CD1c-positive myeloid dendritic cell (primary cell): ENCODE results near the gene ICE2.

Experiments used
- DNase-seq: peaks from one replicate; pipeline ENCODE4 v3.0.0-alpha.2; 2016; ENCODE audit errors: extremely low spot score

The ICE2 gene

DNA sequence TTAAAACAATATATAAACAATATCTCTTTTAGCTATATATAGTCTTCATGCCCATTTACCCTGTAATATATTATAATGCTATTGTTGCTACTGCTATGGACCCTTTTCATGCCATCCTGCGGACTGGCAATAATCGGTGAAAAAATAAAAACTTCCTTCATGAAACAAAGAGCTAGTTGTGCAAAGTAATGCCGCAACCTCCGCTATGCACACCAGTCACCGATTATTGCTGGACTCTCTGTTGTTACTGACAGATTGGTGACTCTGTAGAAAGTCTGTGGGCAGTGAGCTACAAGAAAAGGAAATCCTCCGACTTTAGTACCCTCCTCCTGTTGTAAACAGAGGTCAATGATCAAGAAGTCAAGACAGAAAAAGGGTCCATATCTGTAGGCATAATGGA lies 17.9 kb upstream of the ICE2 start:
- DNase-seq, result no peak

DNA sequence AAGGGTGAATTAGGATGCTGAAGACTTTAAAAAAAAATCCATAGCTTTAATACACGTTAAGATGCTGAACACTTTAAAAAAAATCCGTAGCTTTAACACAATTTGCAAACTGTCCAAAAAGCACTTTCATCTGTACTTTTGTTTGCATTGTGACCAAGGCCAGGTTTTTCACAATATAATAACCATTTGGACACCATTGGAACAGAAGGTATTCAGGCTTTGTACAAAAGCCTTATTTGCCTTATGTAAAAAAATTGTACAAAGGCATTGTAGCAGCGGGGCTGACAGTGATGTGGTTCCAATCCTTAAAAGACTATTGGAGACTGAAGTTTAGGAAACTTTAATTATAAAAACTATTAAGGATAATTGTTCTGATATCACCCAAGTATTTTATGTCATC lies 15.2 kb upstream of the ICE2 start:
- no peak for DNase-seq

- no peak for DNase-seq
These were observed 14.2 kb upstream of the ICE2 start for GRCh38 chr15:60493166-60493565.

DNA sequence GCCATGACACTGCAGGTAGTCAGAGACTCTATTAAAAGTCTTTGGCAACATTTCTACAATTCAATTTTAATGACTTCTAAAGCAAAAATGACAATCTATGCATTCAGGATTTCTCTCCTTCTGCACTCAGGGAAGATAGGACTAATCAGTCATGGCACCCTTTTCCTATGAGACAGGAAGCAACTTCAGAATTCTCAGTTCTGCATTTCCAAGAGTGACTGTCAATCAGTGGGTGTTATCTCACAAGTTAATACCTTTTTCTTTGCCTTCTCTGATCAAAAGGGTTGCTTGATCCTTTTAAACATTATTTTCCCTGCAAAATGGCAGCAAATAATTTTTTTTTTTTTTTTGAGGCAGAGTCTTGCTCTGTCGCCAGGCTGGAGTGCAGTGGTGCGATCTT lies 7.8 kb upstream of the ICE2 start:
- DNase-seq, result peak; percentile 68

GRCh38 chr15:60485365-60486055 lies 6.6 kb upstream of the ICE2 start:
- DNase-seq, result no peak

DNA sequence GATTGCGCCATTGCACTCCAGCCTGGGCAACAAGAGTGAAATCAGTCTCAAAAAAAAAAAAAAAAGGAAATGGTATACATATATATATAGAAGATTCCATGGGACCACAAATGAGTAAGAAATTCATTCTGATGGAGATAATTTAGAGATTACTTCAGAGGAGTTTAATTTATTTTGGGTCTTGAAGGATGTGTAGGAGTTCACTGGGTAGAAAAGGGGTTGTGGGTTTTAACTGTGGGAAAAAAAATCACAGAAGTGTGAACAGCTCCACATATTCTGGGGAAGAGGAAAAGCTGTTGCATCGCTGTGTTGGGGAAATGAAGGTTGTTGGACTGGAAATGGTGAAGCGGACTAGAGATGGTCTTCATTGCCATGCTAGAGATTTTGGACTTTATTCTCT lies 4.1 kb upstream of the ICE2 start:
- no peak for DNase-seq

GRCh38 chr15:60480888-60481287 lies 1.9 kb upstream of the ICE2 start:
- no peak for DNase-seq

DNA sequence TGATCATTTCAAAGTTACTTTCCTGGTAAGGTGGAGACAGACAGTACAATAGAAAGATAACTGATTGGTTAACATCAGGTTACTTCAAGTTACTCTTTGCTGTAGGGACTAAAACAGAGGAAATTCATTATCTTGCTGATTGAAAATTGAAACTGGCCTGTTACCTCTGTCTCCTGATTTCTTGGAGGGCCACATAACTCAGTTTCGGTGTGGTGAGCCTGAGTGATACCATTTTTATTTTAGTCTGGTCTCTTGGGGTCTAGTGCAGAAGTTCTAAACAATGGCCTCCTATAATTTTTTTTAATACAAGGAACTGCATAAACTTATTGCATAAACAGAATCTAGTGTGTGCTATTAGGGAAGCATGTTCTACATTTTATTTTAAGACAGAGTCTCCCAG lies 1.2 kb upstream of the ICE2 start:
- DNase-seq, result no peak

GRCh38 chr15:60479361-60480110 lies 594 bp upstream of the ICE2 start:
- no peak for DNase-seq

DNA sequence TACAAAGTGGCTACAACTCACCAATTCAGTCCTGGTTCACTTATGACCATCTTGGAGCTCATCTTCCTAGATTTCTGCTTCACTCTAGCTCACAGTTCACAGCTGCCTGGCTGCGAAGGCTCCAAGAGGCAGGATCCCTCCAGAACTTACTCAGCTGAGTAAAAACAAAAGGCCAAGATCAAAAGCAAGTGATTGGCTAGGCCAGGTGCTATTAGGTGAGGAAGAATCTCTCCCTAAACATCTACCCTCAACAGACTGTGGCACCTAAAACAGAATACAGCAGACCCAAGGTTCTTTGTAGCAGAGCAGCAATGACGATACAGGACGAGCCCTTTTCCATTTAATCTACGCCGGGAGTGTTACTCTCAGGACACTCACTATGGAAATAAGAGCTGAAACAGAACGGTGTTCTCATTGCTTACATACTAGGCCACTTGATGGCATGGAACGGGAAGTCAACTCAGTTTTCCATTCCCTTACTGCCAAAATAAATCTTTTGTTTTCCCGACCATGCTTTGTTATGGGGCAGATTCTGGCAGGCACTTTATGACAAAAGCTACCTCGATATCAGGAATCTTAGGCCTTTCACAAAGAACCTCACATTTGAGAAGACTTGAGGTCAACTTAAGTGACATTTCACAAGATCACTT lies 901 bp downstream of the ICE2 start:
- DNase-seq, result peak; percentile 19

GRCh38 chr15:60477164-60477563 lies 1.8 kb downstream of the ICE2 start:
- no peak for DNase-seq

DNA sequence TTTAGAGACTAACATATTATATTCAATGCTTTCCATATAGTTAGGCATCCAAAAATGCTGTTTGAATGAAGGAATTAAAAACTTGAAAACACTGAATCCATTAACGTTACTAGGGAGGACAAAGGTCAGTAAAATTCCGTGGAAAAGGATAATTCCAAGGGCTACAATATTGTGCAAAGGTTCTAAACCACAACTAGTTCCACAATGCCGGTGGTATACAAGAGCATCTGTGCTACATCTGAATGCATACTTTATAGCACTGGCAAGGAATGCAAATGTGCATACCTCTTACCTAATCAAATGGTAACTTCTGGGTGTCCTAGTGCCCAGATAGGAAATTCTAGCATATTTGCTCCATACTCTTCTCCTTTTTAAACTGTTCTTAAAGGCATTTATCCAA lies 2.2 kb downstream of the ICE2 start:
- no peak for DNase-seq

GRCh38 chr15:60473135-60473534 lies 5.8 kb downstream of the ICE2 start:
- DNase-seq, result no peak

GRCh38 chr15:60471314-60471713 lies 7.6 kb downstream of the ICE2 start:
- DNase-seq, result no peak

DNA sequence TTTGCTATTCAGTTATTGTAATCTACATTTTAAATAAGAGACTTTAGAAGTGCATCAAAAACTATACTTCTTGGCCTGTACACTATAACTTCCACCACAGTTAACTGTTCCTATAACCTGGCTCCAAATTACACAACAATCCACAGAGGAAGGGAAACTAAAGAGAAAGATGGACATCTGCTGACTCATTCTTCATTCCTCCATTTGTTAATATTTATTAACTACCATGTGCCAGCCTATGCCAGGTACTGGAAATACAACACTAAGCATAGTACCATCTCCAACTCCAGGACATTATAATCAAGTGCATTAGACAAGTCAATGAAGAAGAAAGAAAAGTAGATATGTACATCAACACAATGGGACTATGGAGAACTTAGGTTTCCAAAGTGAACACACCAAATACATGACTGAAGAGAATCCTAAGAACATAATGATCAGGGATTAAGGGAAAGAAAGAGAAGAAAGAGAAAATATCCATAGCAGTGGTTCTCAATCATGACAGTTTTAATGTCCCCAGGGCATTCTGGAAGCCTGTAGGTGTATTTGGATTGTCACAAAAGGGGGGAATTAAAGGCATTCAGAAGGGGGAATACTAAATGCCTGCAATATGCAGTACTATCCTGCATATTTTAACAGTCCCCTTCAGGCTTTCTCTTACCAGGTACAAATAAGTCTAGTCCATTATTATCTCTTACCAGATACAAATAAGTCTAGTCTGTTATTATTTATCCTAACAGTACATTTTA lies 8.9 kb downstream of the ICE2 start:
- DNase-seq, result peak; percentile 29

DNA sequence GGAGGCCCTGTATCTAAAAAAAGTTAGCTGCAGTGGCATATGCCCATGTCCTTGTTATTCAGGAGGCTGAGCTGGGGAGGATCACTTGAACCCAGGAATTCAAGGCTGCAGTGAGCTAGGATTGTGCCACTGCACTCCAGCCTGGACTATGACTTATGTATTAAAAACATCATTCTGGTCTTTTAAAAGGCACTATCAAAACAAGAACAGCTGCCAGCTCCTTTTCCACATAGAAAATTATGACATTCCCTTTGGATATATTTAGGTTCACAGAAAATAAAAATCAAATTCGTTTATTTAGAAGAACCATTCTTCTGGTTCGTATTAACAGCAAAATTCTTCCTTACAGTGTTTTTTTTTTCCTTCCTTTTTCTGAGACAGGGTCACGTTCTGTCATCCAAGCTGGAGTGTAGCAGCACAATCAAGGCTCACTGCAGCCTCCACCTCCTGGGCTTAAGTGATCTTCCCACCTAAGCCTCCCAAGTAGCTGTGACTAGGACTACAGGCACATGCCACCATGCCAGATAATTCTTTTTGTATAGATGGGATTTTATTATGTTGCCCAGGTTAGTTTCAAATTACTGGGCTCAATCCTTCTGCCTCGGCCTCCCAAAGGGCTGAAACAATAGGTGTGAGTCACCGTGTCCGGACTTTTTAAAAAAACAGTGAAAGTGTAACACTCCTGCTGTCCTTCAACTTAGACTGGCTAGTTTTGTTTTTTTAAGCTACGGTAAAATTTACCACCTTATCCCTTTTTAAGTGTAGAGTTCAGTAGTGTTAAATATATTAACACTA lies 13.9 kb downstream of the ICE2 start:
- no peak for DNase-seq

GRCh38 chr15:60462027-60462426 lies 16.9 kb downstream of the ICE2 start:
- no peak for DNase-seq

- no peak for DNase-seq
These were observed 18.0 kb downstream of the ICE2 start for GRCh38 chr15:60460931-60461330.

- peak; percentile 44 for DNase-seq
These were observed 20.2 kb downstream of the ICE2 start for GRCh38 chr15:60458721-60459120.

DNA sequence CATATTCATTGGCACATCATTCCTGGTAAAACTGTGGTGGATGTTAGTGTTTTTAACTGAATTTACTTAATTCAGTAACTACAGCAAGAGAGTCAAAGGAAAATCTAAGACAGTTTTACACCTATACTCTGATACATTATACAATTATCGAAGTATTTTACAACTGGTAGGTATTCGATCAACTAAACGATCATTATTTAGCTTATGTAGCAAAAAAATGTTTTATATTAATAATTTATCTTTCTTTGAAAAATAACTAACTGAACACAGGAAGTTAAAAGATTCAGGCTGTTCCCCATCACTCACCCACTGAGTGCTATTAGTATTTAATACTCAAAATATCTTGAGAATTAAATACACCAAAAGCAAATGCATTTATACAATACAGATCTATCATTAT lies 21.0 kb downstream of the ICE2 start:
- no peak for DNase-seq

GRCh38 chr15:60454824-60455223 lies 24.1 kb downstream of the ICE2 start:
- no peak for DNase-seq
